Right lobe of liver (tissue), 4 donors: ENCODE measurements around the gene ZBTB16.

Source experiments
- POLR2A ChIP-seq: fragments of 450-650 bp; IDR thresholded peaks from one replicate; pipeline ENCODE4 v1.6.1; 2017; ENCODE audit warnings: antibody characterized with exemption, mild to moderate bottlenecking
- TF ChIP-seq, protein P1 (sequence below), 4 donors: fragments of 200-600 bp in 3 of 4; fragments of 450-650 bp in 1 of 4; IDR thresholded peaks; one replicate each; pipeline versions ENCODE4 v1.5.1 to v1.8.0; 2016 to 2022; ENCODE audit warnings: antibody characterized with exemption in 4 of 4, mild to moderate bottlenecking in 2 of 4
- donor health status: DM: no; HTN: no; CAD: no.
- donor health status: DM: no; HTN: no; CAD: no.
- donor health status: DM: no; HTN: yes; CAD: no.

DNA sequence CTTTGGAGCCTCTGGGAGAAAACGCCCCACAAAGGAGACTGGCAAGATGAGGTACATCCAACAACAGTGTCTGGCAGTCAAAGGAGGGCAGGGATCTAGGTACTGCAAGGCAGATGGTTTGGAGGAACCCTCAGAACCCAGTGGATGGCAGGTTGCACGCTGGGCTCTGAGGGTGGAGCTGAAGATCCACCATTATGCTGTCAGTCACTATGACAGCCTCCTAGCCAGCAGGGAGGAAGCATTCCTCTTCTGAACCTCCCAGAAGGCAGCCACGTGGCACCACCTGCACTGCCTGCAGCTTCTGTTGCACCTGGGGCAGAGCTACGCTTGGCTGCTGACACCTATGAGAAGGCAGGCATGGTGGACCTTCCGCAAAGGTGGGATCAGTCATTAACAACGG, 44.4 kb upstream of the ZBTB16 start:
- TF ChIP-seq, protein P1, sequence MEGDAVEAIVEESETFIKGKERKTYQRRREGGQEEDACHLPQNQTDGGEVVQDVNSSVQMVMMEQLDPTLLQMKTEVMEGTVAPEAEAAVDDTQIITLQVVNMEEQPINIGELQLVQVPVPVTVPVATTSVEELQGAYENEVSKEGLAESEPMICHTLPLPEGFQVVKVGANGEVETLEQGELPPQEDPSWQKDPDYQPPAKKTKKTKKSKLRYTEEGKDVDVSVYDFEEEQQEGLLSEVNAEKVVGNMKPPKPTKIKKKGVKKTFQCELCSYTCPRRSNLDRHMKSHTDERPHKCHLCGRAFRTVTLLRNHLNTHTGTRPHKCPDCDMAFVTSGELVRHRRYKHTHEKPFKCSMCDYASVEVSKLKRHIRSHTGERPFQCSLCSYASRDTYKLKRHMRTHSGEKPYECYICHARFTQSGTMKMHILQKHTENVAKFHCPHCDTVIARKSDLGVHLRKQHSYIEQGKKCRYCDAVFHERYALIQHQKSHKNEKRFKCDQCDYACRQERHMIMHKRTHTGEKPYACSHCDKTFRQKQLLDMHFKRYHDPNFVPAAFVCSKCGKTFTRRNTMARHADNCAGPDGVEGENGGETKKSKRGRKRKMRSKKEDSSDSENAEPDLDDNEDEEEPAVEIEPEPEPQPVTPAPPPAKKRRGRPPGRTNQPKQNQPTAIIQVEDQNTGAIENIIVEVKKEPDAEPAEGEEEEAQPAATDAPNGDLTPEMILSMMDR (IDR thresholded peaks at IDR 0.05): no peak
- no peak for TF ChIP-seq POLR2A
